ENCODE results near the gene OR4C6. TPM values are rescaled to one million over a fixed set of nuclear protein-coding genes. Genes with fewer than 3 reads are reported as not detected.

Gene OR4C6
- total RNA-seq, 1 donor from 2014 or later = not detected

GRCh38 chr11:55701429-55701828, 39.4 kb downstream of the OR4C6 start:
- DNase-seq = no peak

DNA sequence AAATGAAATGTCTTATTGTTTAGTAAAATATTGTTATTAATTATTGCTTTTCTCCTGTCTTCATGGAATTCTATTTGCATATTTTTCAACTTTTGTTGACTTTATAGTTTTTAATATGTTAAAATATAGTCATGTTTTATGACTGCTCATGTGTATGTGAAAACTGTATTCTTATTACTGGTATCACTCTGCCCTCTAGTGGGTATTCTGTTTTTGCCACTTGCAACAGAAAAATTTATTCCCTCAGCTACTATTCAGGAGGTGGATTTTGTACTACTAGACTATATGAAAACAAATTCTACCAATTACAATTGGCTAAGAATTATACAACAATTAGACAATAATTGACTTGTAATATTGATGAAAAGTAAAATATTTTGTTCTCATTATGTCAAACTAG, 45.0 kb downstream of the OR4C6 start:
- peaks cover 10% of the 10 kb centered on the region for H3K9me3 ChIP-seq
- ATAC-seq (no peak), DNase-seq (no peak)
- intact Hi-C loops (cut with DNase I) = no loop called here
- TF ChIP-seq, protein P1, sequence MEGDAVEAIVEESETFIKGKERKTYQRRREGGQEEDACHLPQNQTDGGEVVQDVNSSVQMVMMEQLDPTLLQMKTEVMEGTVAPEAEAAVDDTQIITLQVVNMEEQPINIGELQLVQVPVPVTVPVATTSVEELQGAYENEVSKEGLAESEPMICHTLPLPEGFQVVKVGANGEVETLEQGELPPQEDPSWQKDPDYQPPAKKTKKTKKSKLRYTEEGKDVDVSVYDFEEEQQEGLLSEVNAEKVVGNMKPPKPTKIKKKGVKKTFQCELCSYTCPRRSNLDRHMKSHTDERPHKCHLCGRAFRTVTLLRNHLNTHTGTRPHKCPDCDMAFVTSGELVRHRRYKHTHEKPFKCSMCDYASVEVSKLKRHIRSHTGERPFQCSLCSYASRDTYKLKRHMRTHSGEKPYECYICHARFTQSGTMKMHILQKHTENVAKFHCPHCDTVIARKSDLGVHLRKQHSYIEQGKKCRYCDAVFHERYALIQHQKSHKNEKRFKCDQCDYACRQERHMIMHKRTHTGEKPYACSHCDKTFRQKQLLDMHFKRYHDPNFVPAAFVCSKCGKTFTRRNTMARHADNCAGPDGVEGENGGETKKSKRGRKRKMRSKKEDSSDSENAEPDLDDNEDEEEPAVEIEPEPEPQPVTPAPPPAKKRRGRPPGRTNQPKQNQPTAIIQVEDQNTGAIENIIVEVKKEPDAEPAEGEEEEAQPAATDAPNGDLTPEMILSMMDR (IDR thresholded peaks at IDR 0.05) = peak; percentile 49
- H3K36me3 ChIP-seq = no peaks in the 10 kb centered on the region
- no peaks in the 10 kb centered on the region for H3K27me3 ChIP-seq (ENCODE audit: low read depth)
- H3K27ac ChIP-seq = no peak overlapping the region
- no peaks in the 10 kb centered on the region for H3K4me1 ChIP-seq
- no peak overlapping the region for H3K4me3 ChIP-seq

More at GRCh38 chr11:55701429-55701828, 39.4 kb downstream of the OR4C6 start:
- Histone ChIP-seq H3K4me3 (no peak overlapping the region), H3K4me1 (no peaks in the 10 kb centered on the region), H3K36me3 (no peaks in the 10 kb centered on the region), H3K27ac (no peak overlapping the region), H3K27me3 (ENCODE audit: low read depth) (no peaks in the 10 kb centered on the region), H3K9me3 (peaks cover 13% of the 10 kb centered on the region)
- peak in 1 of 2 donors; percentile 9 for ATAC-seq
- intact Hi-C loops (cut with DNase I) = no loop called here
- TF ChIP-seq, protein P1 (IDR thresholded peaks at IDR 0.05) = no peak

GRCh38 chr11:55714982-55715888, 53.2 kb downstream of the OR4C6 start:
- intact Hi-C loops (cut with DNase I) = no loop called here
- ATAC-seq (no peak), DNase-seq (no peak)
- H3K4me1 ChIP-seq = no peaks in the 10 kb centered on the region
- H3K27ac ChIP-seq = no peak overlapping the region
- no peaks in the 10 kb centered on the region for H3K36me3 ChIP-seq
- TF ChIP-seq, protein P1 (IDR thresholded peaks at IDR 0.05) = peak; percentile 13
- no peaks in the 10 kb centered on the region for H3K9me3 ChIP-seq
- no peak overlapping the region for H3K4me3 ChIP-seq
- H3K27me3 ChIP-seq (ENCODE audit: low read depth) = no peaks in the 10 kb centered on the region

Other genes with a start within 250 kb of the OR4C6 start
- gene OR4C15, start 107.7 kb upstream of the OR4C6 start, total RNA-seq = not detected
- gene OR4C16, start 90.1 kb upstream of the OR4C6 start, total RNA-seq = not detected
- gene OR4C11, start 54.6 kb upstream of the OR4C6 start, total RNA-seq = not detected
- not detected for gene OR4P4, start 27.1 kb upstream of the OR4C6 start, total RNA-seq
- gene OR4S2, start 13.9 kb upstream of the OR4C6 start, total RNA-seq = not detected
- not detected for gene OR5D13, start 111.2 kb downstream of the OR4C6 start, total RNA-seq
- gene OR5D14, start 133.4 kb downstream of the OR4C6 start, total RNA-seq = not detected
- gene OR5L1, start 149.2 kb downstream of the OR4C6 start, total RNA-seq = not detected
- not detected for gene OR5D18, start 157.4 kb downstream of the OR4C6 start, total RNA-seq
- gene OR5L2, start 165.0 kb downstream of the OR4C6 start, total RNA-seq = not detected
- gene OR5D16, start 176.6 kb downstream of the OR4C6 start, total RNA-seq = not detected
- not detected for gene TRIM51, start 221.1 kb downstream of the OR4C6 start, total RNA-seq

Data from lower lobe of right lung (tissue), 2 donors.